Activated B cell treated with CpG ODN at 0.5 μM for 24 hours (primary cell): ENCODE data around the gene STXBP3. TPM values are rescaled to one million over a fixed set of nuclear protein-coding genes. Genes with fewer than 3 reads are reported as not detected.

ENCODE experiments used
- ATAC-seq: fragments of 200-7000 bp; cut with Tn5 transposase; one replicate; pipeline ENCODE4 v1.10.0; 2021; ENCODE audit warnings: low read depth, mild to moderate bottlenecking, moderate library complexity
- CTCF ChIA-PET: fragments of 350-600 bp; sonication (Branson Sonifier 250); formaldehyde crosslinking; loops from one replicate; lab custom pipeline; 2021; ENCODE audit warnings: antibody characterized with exemption; lab: Charles Lee
- POLR2A ChIA-PET: fragments of 350-600 bp; sonication (Branson Sonifier 250); formaldehyde crosslinking; loops from one replicate; lab custom pipeline; 2021; ENCODE audit warnings: antibody characterized with exemption; lab: Charles Lee
- DNase-seq: peaks from one replicate; pipeline ENCODE4 v3.0.0; 2022
- H3K27ac Mint-ChIP-seq: one replicate; pipeline ENCODE4 v1.8.0; 2020; ENCODE audit warnings: mixed read lengths
- H3K27me3 Mint-ChIP-seq: one replicate; pipeline ENCODE4 v1.8.0; 2021; ENCODE audit warnings: mixed read lengths
- H3K36me3 Mint-ChIP-seq: one replicate; pipeline ENCODE4 v1.8.0; 2021; ENCODE audit warnings: low read depth, mixed read lengths
- H3K4me1 Mint-ChIP-seq: one replicate; pipeline ENCODE4 v1.8.0; 2021; ENCODE audit warnings: mixed read lengths
- H3K4me3 Mint-ChIP-seq: one replicate; pipeline ENCODE4 v1.8.0; 2020; ENCODE audit warnings: mild to moderate bottlenecking, mixed read lengths
- H3K9me3 Mint-ChIP-seq: one replicate; pipeline ENCODE4 v1.8.0; 2020; ENCODE audit warnings: mixed read lengths
- intact Hi-C: fragments of 100-400 bp; cut with micrococcal nuclease; formaldehyde crosslinking; loops from one replicate; pipeline ENCODE4 v1.15.1; 2024
- total RNA-seq: library from RNA; stranded (reverse); gene quantifications from 2 replicates; pipeline ENCODE4 v1.2.3, GENCODE V29; 2022
- TF ChIP-seq, protein P1 (sequence below): fragments of 200-600 bp; IDR thresholded peaks from one replicate; pipeline ENCODE4 v1.8.0; 2022; ENCODE audit warnings: antibody characterized with exemption, mild to moderate bottlenecking

STXBP3 gene
- total RNA-seq, 1 donor from 2014 or later = 46.4 TPM

DNA sequence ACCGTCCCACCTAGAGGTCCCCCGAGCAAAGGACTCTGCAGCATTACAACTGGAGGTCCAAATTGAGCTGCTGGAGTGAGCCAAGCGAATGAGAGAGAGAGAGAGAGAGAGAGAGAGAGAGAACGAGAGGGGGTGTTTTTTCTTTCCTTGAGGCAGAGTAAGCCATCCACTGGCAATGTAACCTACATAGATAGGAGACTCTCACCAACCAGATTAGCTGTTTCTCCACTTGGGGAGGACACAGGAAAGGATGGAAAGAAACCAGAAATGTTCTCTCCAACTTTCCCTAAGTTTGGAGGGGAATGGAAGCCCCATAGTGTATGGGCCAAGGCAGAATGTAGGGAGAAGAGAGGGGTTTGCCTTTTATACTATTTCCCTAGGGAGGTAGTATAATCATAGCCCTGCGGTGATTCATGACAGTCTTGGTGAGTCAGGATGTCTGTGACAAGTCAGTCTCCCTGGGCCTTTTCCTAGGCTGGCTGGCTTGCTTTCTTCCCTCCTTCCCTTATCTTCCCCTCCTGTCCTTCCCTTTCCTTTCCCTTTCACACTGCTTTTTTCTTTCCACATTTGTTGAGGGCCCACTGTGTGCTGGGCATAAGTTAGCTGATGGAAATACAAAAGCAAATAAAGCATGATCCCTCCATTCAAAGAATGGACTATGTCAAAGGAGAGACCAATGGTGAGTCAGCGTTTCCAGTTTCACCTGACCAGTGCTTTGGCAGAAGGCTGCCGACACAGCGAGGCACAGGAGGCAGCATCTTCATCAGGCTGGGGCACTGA lies 26.6 kb upstream of the STXBP3 start:
- TF ChIP-seq, protein P1, sequence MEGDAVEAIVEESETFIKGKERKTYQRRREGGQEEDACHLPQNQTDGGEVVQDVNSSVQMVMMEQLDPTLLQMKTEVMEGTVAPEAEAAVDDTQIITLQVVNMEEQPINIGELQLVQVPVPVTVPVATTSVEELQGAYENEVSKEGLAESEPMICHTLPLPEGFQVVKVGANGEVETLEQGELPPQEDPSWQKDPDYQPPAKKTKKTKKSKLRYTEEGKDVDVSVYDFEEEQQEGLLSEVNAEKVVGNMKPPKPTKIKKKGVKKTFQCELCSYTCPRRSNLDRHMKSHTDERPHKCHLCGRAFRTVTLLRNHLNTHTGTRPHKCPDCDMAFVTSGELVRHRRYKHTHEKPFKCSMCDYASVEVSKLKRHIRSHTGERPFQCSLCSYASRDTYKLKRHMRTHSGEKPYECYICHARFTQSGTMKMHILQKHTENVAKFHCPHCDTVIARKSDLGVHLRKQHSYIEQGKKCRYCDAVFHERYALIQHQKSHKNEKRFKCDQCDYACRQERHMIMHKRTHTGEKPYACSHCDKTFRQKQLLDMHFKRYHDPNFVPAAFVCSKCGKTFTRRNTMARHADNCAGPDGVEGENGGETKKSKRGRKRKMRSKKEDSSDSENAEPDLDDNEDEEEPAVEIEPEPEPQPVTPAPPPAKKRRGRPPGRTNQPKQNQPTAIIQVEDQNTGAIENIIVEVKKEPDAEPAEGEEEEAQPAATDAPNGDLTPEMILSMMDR = no peak
- ChIA-PET POLR2A (no interaction called here), CTCF (interaction anchor here (1.0 kb wide), 1 partner anchor 27 kb away, joined by 3 read pairs; the partner anchor contains the start of gene PRPF38B)
- Mint-ChIP-seq H3K36me3 (no peaks in the 10 kb centered on the region), H3K4me3 (no peak overlapping the region), H3K27ac (no peak overlapping the region), H3K9me3 (no peaks in the 10 kb centered on the region), H3K4me1 (no peaks in the 10 kb centered on the region), H3K27me3 (peaks cover 14% of the 10 kb centered on the region)
- ATAC-seq = peak; percentile 49
- intact Hi-C loops = no loop called here
- DNase-seq = no peak

DNA sequence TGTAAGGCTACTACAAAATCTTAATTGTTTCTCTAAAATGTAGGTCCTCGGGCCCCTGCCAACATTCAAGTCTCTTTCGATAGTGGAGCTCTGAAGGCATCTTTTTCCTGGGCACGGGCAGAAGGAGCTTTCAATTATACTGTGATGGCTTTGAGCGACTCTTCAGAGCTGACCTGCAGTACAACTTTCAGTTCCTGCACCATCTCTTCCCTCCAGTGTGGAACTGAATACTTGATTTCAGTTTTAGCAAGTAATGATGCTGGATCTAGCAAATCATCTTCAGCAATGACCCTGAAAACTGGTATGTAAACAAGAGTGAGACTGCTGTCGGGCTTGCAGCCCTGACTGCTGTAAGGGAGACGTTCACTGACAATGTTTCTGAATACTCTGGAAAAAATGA lies 24.2 kb upstream of the STXBP3 start:
- H3K9me3 Mint-ChIP-seq = no peaks in the 10 kb centered on the region
- TF ChIP-seq, protein P1 = no peak
- no peak for DNase-seq
- no peaks in the 10 kb centered on the region for H3K36me3 Mint-ChIP-seq
- no peaks in the 10 kb centered on the region for H3K4me1 Mint-ChIP-seq
- ChIA-PET POLR2A (interaction anchor here (0.5 to 0.6 kb wide), 2 partner anchors 57 to 61 kb away, joined by 3 read pairs; partner anchors contain the start of gene HENMT1), CTCF (no interaction called here)
- H3K27ac Mint-ChIP-seq = no peak overlapping the region
- no peak overlapping the region for H3K4me3 Mint-ChIP-seq
- no peak for ATAC-seq
- intact Hi-C loops = no loop called here
- H3K27me3 Mint-ChIP-seq = peaks cover 11% of the 10 kb centered on the region

DNA sequence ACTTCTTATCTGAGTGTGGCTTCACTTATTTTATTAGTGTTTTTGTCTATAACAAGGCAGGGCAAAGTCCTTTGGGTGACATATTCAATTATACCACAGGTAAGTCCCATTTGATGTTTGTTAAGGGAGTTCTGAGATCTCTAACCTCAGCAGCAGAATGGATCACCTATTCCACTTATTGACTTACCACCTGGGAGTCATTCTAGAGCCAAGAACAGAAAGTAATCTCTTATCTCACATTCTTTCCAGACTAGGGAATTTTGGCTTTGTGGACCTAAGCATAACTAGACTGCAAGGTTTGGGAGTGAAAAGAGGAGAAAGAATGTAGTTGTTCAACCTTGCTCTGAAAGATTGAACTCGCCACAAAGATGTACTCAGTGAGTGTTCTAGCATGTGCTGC lies 20.6 kb upstream of the STXBP3 start:
- ATAC-seq = no peak
- H3K36me3 Mint-ChIP-seq = no peaks in the 10 kb centered on the region
- H3K4me1 Mint-ChIP-seq = no peaks in the 10 kb centered on the region
- H3K27me3 Mint-ChIP-seq = peaks cover 21% of the 10 kb centered on the region
- POLR2A ChIA-PET = no interaction called here
- H3K4me3 Mint-ChIP-seq = no peak overlapping the region
- CTCF ChIA-PET = no interaction called here
- no peak for DNase-seq
- intact Hi-C loops = no loop called here
- no peak overlapping the region for H3K27ac Mint-ChIP-seq
- TF ChIP-seq, protein P1 = no peak
- no peaks in the 10 kb centered on the region for H3K9me3 Mint-ChIP-seq

DNA sequence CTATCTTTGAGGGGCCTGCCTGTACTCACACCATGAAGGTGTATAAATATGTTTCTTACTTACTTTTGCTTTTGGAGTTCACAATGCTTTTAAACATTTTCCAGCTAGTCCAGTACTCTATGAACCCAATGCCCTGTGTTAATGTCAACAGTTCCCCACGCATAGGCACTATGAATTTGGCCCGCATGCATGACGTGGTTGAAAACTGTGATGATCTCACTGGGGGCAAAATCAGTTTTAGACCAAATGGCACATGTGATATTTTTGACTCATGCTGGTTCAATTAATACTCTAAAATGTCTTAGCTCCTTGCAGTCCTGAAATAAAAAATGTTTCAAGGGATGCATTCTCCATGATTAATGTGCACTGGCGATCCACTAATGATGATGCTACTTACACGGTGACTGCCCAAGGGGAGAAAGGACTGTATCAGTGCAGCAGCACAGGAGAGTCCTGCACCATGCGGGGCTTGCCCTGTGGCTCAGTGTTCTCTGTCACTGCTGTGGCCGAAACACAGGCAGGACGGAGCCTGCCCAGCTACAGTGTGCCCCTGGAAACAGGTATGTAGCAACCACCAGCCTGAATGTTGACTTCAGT lies 18.0 kb upstream of the STXBP3 start:
- no peak for ATAC-seq
- Mint-ChIP-seq H3K27ac (no peak overlapping the region), H3K27me3 (peaks cover 23% of the 10 kb centered on the region), H3K4me1 (no peaks in the 10 kb centered on the region), H3K9me3 (no peaks in the 10 kb centered on the region), H3K4me3 (no peak overlapping the region), H3K36me3 (no peaks in the 10 kb centered on the region)
- DNase-seq = no peak
- TF ChIP-seq, protein P1 = no peak
- POLR2A ChIA-PET = interaction anchor here (1.4 kb wide), 1 partner anchor 36 kb away, joined by 3 read pairs; the partner anchor contains the start of gene PRPF38B
- intact Hi-C loops = no loop called here
- CTCF ChIA-PET = no interaction called here

DNA sequence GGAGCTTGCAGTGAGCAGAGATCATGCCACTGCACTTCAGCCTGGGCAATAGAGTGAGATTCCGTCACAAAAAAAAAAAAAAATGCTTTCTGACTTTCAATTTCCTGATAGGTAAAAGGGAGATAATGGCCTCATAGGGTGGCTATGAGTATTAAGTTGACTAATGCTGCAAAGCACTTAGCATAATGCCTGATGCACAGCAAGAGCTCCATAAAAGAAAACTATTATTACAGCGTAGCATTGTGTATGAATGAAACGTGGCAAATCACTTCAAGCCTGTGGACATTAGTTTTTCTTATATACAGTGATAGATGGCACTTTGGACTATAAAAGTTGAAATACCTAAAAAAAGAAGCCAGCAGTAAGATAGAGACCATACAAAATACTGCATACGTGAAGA lies 17.0 kb upstream of the STXBP3 start:
- ChIA-PET CTCF (no interaction called here), POLR2A (interaction anchor here (0.7 kb wide), 1 partner anchor 22 kb away, joined by 6 read pairs; no protein-coding TSS in a partner anchor)
- no peak for ATAC-seq
- Mint-ChIP-seq H3K27me3 (peaks cover 23% of the 10 kb centered on the region), H3K4me3 (no peak overlapping the region), H3K4me1 (no peaks in the 10 kb centered on the region), H3K36me3 (no peaks in the 10 kb centered on the region), H3K9me3 (no peaks in the 10 kb centered on the region), H3K27ac (no peak overlapping the region)
- TF ChIP-seq, protein P1 = no peak
- DNase-seq = no peak
- intact Hi-C loops = no loop called here
